Peyer's patch (tissue), 4 donors: ENCODE results near the gene ARHGEF4. TPM values are rescaled to one million over a fixed set of nuclear protein-coding genes. Genes with fewer than 3 reads are reported as not detected.
"Not testable (repeated sequence)": the region's sequence is repeated elsewhere in the genome, so short reads cannot be mapped to it uniquely, and the experiment has no call there.

Source experiments
- DNase-seq, 3 donors: peaks; one replicate each; pipeline ENCODE4 v3.0.0-alpha.2; 2017 to 2019
- H3K27ac ChIP-seq, 4 donors: fragments of 200-600 bp; sonication (generic); one replicate each; pipeline ENCODE4 v1.5.1; 2016 to 2019
- H3K27me3 ChIP-seq, 2 donors: fragments of 200-600 bp; sonication (generic); one replicate each; pipeline ENCODE4 v1.5.1; 2019
- H3K36me3 ChIP-seq, 3 donors: fragments of 200-600 bp; sonication (generic); one replicate each; pipeline ENCODE4 v1.5.1; 2016 to 2019
- H3K4me1 ChIP-seq, 4 donors: fragments of 200-600 bp; sonication (generic); one replicate each; pipeline ENCODE4 v1.5.1; 2016 to 2019
- H3K4me3 ChIP-seq, 4 donors: fragments of 200-600 bp; sonication (generic); 1 replicate in 3 of 4; 2 replicates in 1 of 4; pipeline ENCODE4 v1.5.1; 2016 to 2019; ENCODE audit warnings: mild to moderate bottlenecking in 1 of 4
- H3K9me3 ChIP-seq, 4 donors: fragments of 200-600 bp; sonication (generic); one replicate each; pipeline ENCODE4 v1.5.1; 2016 to 2019; ENCODE audit warnings: mild to moderate bottlenecking in 1 of 4
- CTCF ChIP-seq, 6 experiments: fragments of 450-650 bp in 4 of 6; fragments of 200-600 bp in 2 of 6; sonication (generic) in 1 of 6; IDR thresholded peaks; one replicate each; pipeline ENCODE4 v1.5.1; 2017 to 2019; ENCODE audit warnings: antibody characterized with exemption in 6 of 6, mild to moderate bottlenecking in 3 of 6, moderate library complexity in 1 of 6
- POLR2A ChIP-seq, 2 donors: fragments of 450-650 bp; IDR thresholded peaks; one replicate each; pipeline ENCODE4 v1.5.1; 2017; ENCODE audit warnings: antibody characterized with exemption in 2 of 2, mild to moderate bottlenecking in 2 of 2, moderate library complexity in 2 of 2
- total RNA-seq, 4 donors: library from RNA; depleted of rRNA; stranded (reverse); fragments of >200 nt; gene quantifications; one replicate each; pipeline ENCODE4 v1.1.0, GENCODE V29; 2016

The ARHGEF4 gene
- total RNA-seq, 4 donors from 2014 or later, result 1.1 to 10.7 (median 1.6) TPM

GRCh38 chr2:130894326-130894942, 57.7 kb downstream of the ARHGEF4 start:
- Histone ChIP-seq H3K4me3 (no peak overlapping the region), H3K27ac (no peak overlapping the region), H3K27me3 (no peaks in the 10 kb centered on the region), H3K4me1 (no peaks in the 10 kb centered on the region), H3K36me3 (no peaks in the 10 kb centered on the region), H3K9me3 (no peaks in the 10 kb centered on the region)
- TF ChIP-seq POLR2A (IDR thresholded peaks at IDR 0.05) (no peak), CTCF (IDR thresholded peaks at IDR 0.05) (no peak)
- DNase-seq, result no peak

- H3K4me1 ChIP-seq, result no peaks in the 10 kb centered on the region
- H3K27ac ChIP-seq, result no peak overlapping the region
- no peak for DNase-seq
- no peaks in the 10 kb centered on the region for H3K36me3 ChIP-seq
- H3K4me3 ChIP-seq, result no peak overlapping the region
- no peak for TF ChIP-seq CTCF (IDR thresholded peaks at IDR 0.05)
- TF ChIP-seq POLR2A (IDR thresholded peaks at IDR 0.05), result no peak
- H3K27me3 ChIP-seq, result no peaks in the 10 kb centered on the region
- no peaks in the 10 kb centered on the region for H3K9me3 ChIP-seq
These were observed 60.1 kb downstream of the ARHGEF4 start for GRCh38 chr2:130896813-130897212.

- TF ChIP-seq CTCF (IDR thresholded peaks at IDR 0.05), result no peak
- TF ChIP-seq POLR2A (IDR thresholded peaks at IDR 0.05), result no peak
- no peak overlapping the region for H3K27ac ChIP-seq
- no peak for DNase-seq
- H3K36me3 ChIP-seq, result no peaks in the 10 kb centered on the region
- H3K9me3 ChIP-seq, result no peaks in the 10 kb centered on the region
- H3K4me3 ChIP-seq, result no peak overlapping the region
- no peaks in the 10 kb centered on the region for H3K4me1 ChIP-seq
- no peaks in the 10 kb centered on the region for H3K27me3 ChIP-seq
These were observed 61.8 kb downstream of the ARHGEF4 start for GRCh38 chr2:130898553-130898952.

- Histone ChIP-seq H3K4me3 (no peak overlapping the region), H3K4me1 (no peaks in the 10 kb centered on the region), H3K27ac (no peak overlapping the region), H3K36me3 (no peaks in the 10 kb centered on the region), H3K27me3 (no peaks in the 10 kb centered on the region), H3K9me3 (no peaks in the 10 kb centered on the region)
- TF ChIP-seq CTCF (IDR thresholded peaks at IDR 0.05) (no peak), POLR2A (IDR thresholded peaks at IDR 0.05) (no peak)
- no peak for DNase-seq
These were observed 62.6 kb downstream of the ARHGEF4 start for GRCh38 chr2:130899306-130899705.

GRCh38 chr2:130901061-130901460, 64.3 kb downstream of the ARHGEF4 start:
- no peak for DNase-seq
- Histone ChIP-seq H3K4me1 (no peaks in the 10 kb centered on the region), H3K36me3 (no peaks in the 10 kb centered on the region), H3K9me3 (no peaks in the 10 kb centered on the region), H3K27ac (no peak overlapping the region), H3K27me3 (no peaks in the 10 kb centered on the region), H3K4me3 (no peak overlapping the region)
- TF ChIP-seq CTCF (IDR thresholded peaks at IDR 0.05) (no peak), POLR2A (IDR thresholded peaks at IDR 0.05) (no peak)

- not testable (repeated sequence) for H3K36me3 ChIP-seq, H3K27ac ChIP-seq, H3K27me3 ChIP-seq, H3K4me3 ChIP-seq, H3K4me1 ChIP-seq, DNase-seq, H3K9me3 ChIP-seq
These were observed 64.9 kb downstream of the ARHGEF4 start for GRCh38 chr2:130901626-130902025.
